ENCODE measurements around the gene GPC3.
A peak's percentile ranks its signal among the peaks of the same experiment; 100 is the strongest.
"Not testable (repeated sequence)": the region's sequence is repeated elsewhere in the genome, so short reads cannot be mapped to it uniquely, and the experiment has no call there.

Gene GPC3

DNA sequence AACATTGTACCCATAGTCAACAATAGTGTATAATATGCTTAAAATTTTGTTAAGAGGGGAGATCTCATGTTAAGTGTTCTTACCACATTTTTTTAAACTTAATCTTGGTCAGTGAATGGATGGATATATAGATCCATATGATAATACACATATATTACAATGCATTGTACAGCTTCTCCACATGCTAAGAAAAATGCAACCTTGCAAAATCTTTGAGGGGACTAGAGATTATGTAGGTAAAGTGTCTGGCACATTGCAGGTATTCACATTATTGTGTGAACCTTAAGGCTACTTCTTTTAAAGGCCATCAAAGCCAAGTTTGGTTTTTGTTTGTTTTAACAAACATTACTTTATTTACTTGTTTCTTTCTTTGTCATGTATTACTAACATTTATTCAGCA is 10.4 kb upstream of the GPC3 start:
- DNase-seq: no peak

DNA sequence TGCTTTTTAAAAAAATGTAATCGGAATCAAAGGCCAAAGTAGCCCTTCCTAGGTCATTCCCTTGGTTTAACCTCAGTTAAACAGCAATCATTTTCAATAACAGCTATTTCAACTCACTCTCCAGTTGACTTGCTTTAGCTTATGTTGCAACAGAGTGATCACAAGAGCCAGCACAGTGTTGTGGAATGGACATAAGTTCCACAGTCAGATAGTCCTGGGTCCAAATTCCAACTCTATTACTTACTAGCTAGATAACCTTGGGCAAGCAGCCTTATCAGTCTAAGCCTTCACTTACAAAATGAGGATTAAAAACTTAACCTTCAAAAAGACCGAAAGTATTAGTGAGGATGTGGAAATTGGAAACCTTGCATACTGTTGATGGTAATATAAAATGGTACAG is 9.2 kb upstream of the GPC3 start:
- DNase-seq: no peak

DNA sequence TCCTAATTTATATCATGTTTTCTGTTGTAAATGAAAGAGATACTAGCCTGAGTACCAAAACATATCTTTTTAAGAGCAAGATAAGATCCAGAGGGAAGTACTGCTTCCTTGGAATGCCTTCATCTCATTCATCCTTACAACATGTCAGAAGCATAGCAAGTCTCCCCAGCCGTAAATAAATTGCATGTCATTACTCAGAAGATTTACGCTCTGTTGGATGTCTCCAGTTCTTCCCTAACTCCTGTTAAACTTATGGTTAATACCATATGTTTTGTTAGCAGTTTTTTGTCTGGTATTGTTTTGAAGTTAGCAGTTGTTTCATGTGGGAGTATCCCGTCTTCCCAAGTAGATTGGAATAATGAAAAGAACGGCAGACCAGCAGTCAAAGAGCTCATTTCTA is 7.5 kb upstream of the GPC3 start:
- no peak for DNase-seq

GRCh38 chrX:133991814-133992213 is 6.4 kb upstream of the GPC3 start:
- no peak for DNase-seq

GRCh38 chrX:133991057-133991456 is 5.7 kb upstream of the GPC3 start:
- DNase-seq: not testable (repeated sequence)

- DNase-seq: no peak
These were observed 4.6 kb upstream of the GPC3 start for GRCh38 chrX:133989993-133990392.

DNA sequence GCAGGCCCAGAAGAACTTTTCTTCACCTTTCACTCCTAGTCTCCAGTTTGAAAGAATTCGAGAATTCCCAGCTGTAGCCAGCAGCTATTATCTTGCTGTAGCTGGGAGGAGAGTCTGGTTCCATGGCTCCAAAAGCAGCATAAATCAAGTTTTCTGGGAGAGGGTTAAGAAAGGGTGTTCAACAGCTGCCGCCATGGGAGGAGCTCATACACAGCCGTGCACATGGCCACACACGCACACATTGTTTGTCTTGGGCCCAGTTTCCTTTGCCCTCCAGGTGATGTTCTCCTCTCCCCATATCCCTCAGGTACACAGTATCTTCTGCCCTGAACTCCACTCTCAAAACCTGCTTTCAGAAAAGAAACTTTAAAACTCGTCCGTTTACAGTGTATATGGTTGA is 4.1 kb upstream of the GPC3 start:
- DNase-seq: no peak

- DNase-seq: no peak
These were observed 2.6 kb upstream of the GPC3 start for GRCh38 chrX:133988010-133988409.

- DNase-seq: no peak
These were observed 1.8 kb upstream of the GPC3 start for GRCh38 chrX:133987188-133987587.

GRCh38 chrX:133985967-133986683 is 731 bp upstream of the GPC3 start:
- no peak for DNase-seq

DNA sequence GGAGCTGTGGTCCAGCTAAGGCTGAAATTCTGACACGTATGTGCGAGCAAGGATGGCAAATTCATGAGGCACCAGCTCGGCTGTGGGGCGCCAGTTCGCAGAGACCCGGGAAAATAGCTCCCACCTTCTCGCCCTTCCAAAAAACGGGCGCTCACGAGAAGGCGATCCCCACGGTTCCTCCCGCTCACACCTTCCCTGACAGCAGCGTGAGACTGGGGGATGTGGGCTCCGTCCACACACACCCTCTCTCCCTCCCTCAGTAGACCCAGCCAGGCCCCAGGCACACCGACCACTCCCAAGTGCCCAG is 584 bp downstream of the GPC3 start:
- DNase-seq: no peak

GRCh38 chrX:133983974-133984845 is 1.2 kb downstream of the GPC3 start:
- no peak for DNase-seq

- no peak for DNase-seq
These were observed 2.0 kb downstream of the GPC3 start for GRCh38 chrX:133983256-133983973.

DNA sequence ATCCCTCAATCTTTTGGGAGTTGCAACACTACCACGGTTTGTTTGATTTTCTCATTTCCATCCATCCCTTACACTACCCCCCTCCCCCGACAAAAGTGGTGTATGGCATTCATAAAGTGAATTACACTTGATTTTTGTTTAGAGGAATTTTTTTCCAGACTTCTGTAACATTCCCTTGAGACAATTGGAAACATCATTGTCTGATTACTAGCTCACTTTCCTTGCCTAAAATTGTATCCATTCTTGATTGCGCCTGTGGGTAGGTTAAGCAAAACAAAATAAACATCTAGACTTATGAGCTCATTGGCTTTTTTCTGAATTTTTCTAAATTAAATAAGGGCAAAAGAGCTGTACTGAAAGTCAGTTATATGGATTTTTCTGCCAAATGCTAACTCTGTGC is 3.5 kb downstream of the GPC3 start:
- no peak for DNase-seq

- no peak for DNase-seq
These were observed 4.4 kb downstream of the GPC3 start for GRCh38 chrX:133980832-133981588.

GRCh38 chrX:133980406-133980805 is 5.0 kb downstream of the GPC3 start:
- peak; percentile 67 for DNase-seq

DNA sequence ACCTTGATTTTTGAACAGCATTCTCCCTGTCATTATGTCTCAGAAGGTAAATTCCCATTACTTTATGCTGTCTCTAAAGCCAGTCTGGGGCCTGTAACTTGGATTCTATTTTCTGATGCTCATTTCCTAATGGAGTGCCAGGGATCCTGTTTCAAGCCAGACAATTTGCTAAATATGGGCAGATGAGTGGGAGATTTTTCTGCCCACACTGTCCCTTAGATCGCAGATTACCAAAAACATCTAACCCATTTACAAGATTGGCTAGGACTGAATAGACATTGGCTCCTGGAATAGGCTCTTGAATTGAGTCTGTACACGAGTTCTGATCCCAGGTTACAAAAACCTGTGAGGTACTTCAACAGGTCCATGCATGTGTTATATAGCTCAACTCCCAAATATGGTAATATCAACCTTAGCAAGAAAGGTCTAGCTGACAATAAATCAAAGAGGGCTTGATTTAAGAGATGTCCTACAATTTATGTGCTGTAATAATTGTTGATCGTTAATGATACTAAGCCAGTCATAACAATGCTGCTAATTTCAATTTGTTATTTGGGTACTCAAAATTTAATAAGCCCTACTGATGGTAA is 5.7 kb downstream of the GPC3 start:
- DNase-seq: no peak

DNA sequence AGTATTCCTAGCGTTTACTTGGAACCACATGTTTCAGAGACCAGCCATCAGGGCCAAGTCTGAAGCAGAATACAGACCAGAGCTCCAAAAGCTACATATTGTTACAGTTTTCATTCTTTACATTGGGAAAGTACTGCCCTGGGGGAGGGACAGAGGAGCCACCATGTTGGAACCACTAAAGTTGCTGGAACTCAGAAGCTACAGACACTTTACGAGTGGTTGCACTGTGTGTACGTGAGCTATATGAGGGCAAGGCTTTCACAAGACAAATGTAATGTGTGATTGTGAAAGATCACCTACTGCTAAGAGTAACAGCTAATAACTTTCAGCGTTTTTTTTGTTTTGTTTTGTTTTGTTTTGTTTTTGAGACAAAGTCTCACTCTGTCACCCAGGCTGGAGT is 11.7 kb downstream of the GPC3 start:
- DNase-seq: no peak

DNA sequence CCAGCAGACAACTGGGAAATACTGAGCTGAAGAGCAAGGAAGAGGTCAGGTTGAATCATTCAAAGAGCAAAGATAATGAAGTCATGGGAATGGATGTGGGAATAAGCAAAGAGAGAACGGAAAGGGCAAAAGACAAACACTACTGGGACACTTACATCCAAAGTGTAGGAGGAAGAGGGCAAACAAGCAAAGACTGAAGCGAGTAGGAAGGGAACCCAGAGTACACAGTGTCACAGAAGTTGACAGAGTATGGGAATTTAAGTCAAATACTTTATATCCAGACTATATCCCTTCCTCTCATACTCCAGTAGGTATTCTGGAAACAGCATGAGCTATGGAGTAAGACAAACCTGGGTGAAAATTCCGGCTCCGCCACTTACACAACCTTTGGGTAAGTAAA is 12.5 kb downstream of the GPC3 start:
- DNase-seq: no peak

DNA sequence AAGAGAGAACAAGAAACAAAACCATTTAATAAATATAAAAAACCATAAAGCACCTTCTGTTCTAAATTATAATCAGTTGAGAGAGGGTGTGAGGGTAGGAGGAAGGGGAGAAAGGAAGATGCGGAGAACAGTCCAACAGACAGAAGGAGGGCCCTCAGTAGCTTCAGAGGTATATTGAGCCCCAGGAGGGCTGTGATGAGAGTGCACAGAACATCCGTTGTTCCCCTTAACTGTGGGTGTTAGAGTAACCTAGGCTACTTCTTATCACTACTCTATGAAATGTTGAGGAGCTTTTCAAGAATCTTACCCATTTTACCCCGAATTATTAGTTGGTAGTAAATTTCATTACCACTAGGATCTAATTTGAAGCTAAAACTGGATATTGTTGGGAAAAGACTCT is 13.8 kb downstream of the GPC3 start:
- DNase-seq: no peak

GRCh38 chrX:133970076-133970475 is 15.3 kb downstream of the GPC3 start:
- DNase-seq: no peak

- DNase-seq: no peak
These were observed 16.2 kb downstream of the GPC3 start for GRCh38 chrX:133969191-133969590.

DNA sequence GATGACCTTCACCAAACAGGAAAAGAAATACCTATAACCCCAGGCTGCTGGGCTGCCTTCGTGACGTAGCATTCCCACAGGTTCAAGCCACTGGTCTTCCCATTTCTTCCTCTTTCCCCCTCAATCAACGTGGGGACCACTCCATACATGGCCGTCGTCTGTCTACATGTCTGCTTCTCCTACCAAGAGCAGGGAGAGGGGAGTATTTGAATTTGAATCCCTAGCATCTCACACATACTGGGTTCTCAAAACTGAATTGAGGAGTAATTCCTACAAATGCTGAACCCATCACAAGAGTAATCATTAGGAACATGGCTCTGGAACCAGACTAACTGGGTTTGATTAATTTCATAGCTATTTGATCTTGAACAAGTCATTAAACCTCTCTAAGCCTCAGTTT is 17.3 kb downstream of the GPC3 start:
- DNase-seq: no peak

All from fibroblast of skin of back (primary cell).